T1000 (cell line): ENCODE data around the gene KEL.
"Not testable (repeated sequence)": the region's sequence is repeated elsewhere in the genome, so short reads cannot be mapped to it uniquely, and the experiment has no call there.

Source experiments
- DNase-seq: peaks from one replicate; lab custom pipeline; 2025; ENCODE audit warnings: mixed read lengths; lab: John Stamatoyannopoulos, UW

The KEL gene, protein sequence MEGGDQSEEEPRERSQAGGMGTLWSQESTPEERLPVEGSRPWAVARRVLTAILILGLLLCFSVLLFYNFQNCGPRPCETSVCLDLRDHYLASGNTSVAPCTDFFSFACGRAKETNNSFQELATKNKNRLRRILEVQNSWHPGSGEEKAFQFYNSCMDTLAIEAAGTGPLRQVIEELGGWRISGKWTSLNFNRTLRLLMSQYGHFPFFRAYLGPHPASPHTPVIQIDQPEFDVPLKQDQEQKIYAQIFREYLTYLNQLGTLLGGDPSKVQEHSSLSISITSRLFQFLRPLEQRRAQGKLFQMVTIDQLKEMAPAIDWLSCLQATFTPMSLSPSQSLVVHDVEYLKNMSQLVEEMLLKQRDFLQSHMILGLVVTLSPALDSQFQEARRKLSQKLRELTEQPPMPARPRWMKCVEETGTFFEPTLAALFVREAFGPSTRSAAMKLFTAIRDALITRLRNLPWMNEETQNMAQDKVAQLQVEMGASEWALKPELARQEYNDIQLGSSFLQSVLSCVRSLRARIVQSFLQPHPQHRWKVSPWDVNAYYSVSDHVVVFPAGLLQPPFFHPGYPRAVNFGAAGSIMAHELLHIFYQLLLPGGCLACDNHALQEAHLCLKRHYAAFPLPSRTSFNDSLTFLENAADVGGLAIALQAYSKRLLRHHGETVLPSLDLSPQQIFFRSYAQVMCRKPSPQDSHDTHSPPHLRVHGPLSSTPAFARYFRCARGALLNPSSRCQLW

DNA sequence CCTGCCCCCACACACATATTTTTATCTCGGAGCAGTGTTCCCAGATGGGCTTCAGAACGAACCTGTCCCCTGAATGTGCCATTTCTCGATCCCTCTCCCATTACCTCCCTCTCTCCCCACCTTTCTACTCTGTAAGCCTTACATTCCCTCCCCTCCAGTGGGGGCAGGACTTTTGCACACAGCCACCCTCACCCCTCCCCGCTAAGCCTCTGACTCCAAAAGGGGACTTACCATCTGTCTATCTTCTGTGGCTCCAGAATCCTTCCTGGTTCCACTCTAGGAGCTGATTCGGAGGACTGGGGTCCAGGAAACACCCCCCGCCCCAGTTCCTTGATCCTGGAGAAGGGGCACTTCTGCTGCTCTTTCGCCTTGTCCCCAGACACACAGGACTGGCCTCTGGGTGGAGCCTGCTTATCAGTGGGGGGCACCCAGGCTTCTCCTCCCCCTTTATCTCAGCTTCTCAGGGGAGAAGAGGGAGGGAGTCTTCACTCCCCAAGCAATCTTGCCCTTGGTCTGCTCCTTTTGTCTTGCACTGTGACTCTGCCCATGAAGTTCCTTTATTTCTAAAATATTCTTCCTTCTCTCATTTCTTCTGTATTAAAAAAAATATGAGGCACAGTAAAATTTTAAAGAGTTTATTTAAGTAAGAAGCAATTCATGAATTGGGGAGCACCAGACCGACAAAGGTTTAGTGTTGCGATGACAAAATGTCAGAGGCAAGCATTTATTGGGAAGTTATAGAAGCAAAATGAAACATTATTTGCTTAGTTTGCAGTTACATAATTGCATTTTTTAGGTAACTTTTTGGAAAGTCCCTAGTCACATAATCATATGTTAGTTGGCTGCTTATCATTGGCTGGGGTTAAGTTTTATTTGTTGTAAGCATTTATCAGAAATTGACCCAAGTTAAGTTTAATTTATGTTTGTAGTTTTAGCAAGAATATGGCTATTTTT, at the start of gene KEL:
KEL (minus strand) TSS at position 391 of the 954 bp plus-strand sequence; CDS start at position 234, 157 bp downstream.
- DNase-seq: no peak

DNA sequence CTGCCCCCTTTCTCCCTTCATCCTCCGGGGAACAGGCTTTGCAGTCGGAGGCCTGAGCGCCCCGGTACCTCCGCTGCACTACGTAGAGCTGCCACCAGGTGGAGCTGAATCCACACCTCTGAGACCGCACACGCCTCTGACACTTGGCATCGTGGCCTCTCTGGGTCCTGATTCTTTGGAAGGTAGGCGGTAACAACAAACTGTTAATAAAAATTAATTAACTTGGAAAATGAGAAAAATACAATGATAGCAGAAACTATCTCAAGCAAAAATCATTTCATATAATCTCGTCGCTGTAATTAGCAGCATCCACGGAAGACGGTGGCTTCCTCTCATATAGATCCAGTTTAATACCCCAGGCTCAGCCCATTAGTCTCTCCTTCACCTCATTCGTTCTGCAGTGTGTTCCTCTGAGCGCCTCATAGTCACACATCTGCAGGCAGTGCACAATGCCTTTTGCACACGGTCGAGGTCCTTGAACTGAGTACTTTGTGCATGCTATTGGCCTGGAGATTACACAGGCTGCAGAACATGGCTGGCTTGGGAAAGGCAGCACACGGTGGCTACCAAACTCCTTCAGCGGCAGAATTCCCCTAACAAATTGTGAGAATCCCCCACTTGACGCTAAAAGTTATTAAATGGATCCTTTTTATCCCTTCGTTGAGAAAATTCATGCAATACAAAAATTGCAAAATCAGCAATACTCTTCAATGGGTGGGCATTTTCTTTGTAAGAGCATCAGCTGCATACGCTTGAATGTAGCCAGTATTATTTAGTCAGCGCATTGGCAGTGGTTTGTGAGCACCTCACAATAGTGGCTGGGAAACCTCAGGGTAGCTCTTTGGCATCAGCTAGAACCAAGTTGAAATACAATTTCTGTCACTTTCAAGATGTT, 46.1 kb upstream of the KEL start:
- DNase-seq: peak; percentile 35

DNA sequence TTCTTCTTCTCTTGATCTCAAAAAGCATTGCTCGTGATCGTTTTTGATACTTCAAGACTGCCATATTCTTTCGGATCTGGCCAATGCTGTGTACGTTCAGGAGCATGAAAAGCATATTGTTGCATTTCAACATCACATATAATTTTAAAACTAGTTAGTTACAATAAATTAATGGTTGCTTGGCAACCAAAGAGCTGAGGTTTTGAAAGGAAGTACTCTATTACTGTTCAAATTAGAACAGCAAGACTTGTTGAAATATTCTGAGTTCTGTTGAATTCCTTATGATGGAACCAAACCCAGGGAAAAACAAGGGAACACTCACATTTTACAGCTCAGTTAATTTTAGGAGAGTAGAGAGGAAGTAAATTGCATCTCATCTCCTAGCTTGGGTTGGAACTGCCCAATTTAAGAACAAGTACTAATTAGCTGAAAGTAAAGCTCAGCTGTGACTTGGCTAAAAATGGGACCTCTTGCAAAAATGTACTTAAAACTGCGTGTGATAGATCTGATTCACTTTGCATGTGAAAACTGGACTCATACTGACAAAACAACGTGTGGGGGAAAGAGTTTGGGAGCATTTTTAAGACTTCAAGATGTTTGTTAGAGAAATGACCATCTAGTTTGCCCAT, 43.6 kb upstream of the KEL start:
- DNase-seq: no peak

DNA sequence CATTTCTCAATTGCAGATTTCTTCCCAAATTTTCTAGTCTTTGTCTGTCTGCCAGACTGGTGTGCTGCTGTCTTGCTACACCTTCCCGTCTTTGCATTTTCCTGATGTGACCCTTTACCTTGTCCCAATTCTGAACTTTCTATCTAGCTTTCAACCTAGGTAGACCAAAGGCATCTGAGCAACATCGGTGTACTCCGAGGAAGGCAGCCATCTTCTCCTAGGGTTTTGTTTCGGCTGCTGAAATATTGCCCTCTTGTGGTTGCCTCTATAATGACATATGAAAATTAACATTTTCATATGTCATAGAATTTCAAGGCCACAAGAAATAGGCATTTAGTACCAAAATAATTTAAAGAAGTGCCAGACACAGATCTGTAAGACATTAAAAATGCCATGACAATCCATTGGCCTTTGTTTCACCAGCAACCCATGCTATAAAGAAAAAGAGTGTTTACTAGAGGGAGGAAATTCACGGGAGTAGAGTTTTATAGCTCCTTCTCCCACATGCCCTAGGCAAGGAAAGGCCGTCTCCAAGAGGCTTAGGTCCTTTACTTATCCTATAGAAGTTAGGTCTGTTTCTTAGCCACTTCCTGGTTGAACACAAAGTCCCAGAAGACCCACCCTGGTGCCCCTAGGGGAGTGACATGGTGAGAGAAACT, 41.4 kb upstream of the KEL start:
- peak; percentile 2 for DNase-seq

DNA sequence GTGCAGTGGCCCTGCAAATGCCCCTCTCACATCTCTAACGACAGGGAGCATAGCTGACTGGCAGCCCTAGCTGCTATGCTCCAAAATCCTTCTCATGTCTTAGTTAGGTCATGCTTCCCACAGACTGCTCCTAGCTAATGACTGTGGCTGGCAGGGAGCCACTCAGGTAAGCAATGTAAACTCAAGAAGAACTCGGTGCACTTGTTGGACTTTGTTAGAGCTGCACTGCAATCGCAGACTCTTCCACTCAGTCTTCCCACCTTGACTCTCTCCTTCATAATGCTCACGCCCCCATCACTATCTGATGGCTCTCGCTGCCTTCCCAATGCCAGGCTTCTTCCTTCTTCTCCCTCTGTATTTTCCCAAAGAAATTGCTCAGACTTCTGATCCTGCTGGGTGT, 40.7 kb upstream of the KEL start:
- DNase-seq: no peak

DNA sequence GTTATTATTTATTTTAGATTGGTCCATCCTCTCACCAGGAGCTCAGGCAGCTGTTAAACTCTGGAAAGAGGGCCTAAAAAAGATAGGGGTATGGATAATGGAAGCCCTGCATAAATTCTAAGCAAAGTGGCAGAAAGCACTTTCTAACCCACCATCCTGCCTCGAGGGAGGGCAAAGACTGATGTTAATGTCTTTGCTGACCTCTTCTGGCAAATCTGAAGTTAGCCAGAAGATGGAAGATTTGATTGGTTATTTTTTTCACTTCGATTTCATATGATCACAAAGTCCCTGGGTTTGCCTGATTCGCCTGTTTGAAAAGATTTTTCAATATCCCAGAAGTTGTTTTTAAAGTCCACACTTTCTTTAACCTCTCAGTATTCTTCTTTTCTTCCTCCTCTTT, 39.9 kb upstream of the KEL start:
- no peak for DNase-seq

DNA sequence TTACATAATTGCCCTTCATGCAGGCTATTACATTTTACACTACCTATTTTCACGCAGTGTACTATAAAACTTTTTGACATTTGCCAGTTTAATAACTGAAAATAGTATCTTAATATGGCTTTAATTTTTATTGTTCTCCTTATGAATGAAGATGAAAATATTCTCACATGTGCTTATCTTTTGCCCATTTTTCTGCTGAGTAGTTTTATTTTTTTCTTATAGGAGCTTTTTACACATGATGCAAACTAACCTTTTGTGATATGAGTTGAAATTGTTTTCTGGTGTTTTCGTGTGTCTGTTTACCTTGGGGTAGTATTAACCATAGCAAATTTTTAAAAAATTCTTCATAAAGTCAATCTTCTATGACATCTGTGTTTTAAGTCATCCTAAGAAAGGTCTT, 38.5 kb upstream of the KEL start:
- no peak for DNase-seq

DNA sequence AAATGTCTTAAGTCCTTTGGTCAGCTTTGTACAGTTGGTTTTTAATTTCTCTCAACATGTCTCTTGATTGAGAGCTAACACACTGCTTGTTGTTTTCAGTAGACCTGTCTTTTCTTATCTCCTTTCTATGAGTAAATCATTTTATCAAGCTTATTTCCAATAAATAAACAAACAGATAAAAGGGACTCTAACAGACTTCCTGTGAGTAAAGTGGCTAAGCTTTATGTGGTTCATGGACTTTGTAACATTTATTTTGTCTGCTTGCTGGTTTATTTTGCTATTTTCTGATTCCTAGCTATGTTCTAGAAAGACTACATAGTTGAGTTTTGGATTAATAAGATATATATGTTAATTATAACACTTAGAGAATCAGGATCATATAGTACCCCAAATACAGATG, 37.6 kb upstream of the KEL start:
- DNase-seq: no peak

DNA sequence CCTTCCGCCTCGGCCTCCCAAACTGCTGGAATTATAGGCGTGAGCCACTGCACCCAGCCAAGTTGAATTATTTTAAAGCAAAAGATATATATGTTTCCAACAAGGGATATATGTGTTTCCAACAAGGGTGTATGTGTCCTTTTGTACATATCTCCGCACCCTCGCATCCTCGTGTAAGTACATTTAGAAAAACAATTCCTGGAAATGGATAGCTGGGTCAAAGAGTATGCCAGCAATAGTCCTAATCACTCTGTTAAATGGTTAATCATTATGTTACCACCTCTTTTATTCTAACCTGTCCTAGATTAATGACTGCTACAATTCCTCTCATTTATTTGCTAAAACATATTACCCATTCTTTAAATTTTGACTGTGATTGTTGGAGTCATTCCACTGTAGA, 36.8 kb upstream of the KEL start:
- DNase-seq: no peak

DNA sequence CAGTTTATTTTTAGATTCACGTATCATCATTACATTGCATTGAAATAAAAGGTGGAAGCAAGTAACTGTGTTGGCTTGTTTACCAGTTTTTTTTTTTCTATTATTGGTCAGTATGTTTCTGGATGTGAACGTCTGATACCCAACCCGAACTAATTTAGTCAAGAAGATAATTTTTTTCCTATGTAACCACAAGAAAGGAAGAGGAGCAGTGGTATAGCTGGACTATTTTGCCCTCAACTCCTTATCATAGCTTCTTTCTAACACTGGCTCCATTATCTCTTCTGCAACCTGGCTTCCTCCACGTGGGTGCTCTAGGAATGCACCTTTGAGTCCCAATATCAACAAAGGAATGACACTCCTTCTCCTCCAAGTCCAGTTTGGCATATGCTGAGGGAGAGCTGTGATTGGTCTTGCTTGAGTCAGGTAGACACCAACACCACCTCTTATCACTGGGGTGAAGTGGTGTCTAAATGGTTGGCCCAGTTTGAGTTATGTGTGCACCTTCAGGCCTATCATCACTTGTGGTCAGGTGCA, 35.4 kb upstream of the KEL start:
- no peak for DNase-seq

DNA sequence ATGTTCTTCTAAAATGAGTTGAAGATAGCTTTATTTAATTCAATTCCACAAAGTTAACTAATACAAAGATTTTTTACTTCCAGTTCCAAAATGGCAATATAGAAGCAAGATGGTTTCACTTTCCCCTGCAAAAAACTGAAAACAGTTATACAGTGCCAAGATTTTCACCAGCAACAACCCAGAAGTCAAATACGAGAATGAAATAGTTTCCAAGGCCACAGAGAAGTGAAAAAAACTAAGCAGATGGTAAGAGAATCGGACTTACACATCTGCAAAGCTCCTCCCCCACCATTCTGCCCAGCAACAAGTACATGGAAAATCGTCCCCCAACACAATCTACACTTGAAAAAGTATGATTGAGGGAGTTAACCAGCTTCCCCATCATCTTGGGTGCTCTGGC, 30.3 kb upstream of the KEL start:
- DNase-seq: no peak

DNA sequence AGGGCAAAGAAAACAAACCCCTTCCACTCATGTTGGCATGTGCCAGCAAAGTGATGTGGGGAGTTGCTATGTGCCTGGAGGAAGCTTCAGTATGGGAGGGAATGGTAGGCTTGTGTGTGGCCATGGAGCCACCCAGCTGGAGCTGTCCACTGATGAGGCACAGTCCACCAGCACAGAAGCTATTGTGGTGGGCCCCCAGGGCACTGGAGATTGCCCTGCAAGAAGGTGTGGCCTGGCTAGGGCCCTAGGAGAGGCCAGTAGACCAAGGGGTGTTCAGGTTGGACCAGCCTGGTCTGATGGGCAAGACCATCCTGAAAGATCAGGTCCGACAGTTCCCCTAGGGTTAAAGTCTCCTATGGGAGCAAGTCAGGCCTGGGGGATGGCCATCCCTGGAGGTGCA, 22.1 kb upstream of the KEL start:
- no peak for DNase-seq

DNA sequence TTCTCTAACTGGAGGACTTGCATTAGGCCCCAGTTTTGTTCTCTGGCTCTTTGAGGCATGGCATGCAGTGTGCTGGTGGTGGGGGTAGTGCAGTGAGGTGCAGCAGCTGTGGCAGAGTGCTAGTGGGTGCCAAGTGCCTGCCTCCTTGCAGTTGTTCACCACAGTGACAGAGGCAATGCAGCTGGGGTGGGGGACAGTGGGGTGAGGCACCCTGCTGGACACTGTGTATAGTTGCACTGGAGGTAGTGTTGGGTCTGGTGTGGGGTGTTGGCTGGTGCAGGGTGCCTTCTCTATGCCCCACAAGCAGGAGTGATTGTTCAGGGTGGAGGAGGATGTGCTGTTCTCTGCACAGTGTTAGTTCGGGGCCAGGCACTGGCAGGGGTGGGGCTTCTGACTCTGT, 21.7 kb upstream of the KEL start:
- DNase-seq: no peak

DNA sequence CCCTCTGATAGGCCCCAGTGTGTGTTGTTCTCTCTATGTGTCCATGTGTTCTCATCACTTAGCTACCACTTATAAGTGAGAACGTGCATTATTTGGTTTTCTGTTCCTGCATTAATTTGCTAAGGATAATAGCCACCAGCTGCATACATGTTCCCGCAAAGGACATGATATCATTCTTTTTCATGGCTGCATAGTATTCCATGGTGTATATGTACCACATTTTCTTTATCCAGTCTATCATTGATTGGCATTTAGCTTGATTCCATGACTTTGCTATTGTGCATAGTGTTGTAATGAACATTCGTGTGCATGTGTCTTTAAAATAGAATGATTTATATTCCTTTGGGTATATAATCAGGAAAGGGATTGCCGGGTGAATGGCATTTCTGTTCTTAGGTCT, 16.2 kb upstream of the KEL start:
- DNase-seq: not testable (repeated sequence)

DNA sequence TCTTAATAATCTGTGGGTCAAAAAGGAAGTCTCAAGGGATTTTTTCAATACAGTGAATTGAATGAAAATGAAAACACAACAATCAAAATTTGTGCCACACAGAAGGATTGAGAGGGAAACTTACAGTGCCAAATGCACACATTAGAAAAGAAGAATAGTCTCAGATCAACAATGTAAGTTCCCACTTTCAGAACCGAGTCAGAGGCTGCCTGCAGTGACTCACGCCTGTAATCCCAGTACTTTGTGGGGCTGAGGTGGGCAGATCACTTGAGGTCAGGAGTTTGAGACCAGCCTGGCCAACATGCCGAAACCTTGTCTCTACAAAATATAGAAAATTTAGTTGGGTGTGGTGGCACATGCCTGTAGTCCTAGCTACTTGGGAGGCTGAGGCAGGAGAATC, 12.5 kb upstream of the KEL start:
- no peak for DNase-seq

DNA sequence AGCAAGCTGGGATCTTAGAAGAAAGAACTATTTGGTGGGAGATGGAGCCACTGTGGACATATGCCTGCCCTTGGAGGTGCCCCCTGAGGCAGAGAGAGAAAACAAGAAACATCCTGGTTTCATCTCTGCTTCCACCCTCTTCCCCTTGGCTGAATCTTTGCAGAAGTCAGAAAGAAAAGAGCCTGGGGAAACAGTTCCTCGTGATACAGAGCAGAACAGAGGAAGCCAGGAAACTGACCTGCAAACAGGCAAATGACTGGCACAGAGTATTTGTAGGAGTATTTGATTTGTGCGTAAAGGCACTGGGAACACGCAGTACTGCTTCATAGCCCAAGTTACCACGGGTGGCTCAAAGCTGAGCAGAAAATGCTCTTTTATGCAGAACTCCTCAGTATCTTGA, 7.0 kb upstream of the KEL start:
- DNase-seq: no peak

DNA sequence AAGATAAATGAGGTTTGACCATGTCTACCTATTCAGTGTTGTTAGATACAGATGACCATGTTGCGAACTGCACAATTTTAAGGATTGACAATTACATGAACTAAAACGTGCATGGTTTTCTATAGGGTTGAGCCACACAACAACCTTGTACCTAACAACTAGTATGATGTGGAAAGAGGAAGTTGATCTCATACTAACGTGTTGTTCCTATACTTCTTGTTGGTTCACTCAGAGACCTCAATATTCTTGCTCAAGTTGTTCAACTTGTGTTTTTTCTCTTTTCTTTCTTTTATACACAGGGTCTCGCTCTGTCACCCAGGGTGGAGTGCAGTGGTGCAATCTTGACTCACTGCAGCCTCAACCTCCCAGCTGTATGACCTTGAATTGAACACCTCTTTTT, 6.1 kb upstream of the KEL start:
- DNase-seq: no peak

DNA sequence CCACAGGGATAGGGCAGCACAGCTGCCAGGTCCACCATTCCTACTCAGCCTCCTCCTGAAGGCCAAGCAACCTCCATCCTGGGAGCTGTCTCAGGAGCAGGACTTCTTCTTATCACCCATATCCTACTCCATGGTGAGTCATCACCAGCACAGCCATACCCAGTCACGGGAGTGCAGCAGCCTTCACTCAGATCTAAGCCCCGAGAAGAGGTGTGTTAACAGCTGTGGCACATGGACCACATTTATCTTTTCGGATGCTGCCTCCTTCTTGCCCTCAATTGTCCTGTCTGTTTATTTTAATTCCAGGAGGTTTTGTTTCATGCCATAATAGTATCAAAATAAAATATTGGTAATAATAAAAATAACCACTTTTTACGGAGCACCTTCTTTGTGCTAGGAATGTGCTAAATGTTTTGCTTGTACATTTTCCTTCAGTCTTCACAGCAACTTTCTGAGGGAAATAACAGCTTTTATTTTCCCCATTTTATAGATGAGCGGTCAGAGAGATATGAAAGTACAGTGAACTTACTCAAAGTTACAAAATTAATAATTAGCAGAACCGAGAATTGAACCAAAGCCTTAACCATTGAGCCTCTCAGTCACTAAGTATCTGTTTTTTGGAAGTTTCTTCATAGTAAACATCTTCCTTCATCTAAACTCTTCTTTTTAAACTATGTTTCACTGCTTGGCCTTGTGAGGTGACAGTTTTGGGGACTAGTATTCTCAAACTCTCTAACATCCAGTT, 2.5 kb upstream of the KEL start:
- DNase-seq: no peak

DNA sequence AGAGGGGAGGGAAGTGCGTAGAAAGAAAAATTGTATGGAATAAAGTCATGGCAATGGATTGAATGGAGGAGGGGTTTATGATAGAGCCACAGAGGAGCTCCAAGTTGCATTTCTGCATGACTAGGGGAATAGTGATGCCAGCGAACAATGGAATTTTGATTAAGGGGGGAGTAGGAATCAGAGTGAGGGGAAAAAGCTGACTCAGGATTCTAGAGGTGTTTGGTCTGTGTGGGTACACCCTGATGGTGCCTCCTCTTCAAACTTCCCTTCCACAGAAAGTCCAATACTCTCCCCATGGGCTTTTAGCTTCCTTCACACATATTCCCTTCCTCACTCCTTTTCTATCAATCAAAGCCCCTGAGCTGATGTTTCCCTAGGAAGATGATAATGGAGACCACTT, 1.8 kb upstream of the KEL start:
- no peak for DNase-seq
